Stimulated activated CD4-positive, alpha-beta T cell treated with anti-CD3 and anti-CD28 coated beads, Interleukin-1b, Interleukin-23, amount 100 ng/mL, for 1 hour (primary cell): ENCODE data around the gene CIBAR2.

Experiments
- DNase-seq, 2 donors: peaks; one replicate each; pipeline ENCODE4 v3.0.0-alpha.2; 2020; ENCODE audit warnings: low read depth in 2 of 2

The CIBAR2 gene

DNA sequence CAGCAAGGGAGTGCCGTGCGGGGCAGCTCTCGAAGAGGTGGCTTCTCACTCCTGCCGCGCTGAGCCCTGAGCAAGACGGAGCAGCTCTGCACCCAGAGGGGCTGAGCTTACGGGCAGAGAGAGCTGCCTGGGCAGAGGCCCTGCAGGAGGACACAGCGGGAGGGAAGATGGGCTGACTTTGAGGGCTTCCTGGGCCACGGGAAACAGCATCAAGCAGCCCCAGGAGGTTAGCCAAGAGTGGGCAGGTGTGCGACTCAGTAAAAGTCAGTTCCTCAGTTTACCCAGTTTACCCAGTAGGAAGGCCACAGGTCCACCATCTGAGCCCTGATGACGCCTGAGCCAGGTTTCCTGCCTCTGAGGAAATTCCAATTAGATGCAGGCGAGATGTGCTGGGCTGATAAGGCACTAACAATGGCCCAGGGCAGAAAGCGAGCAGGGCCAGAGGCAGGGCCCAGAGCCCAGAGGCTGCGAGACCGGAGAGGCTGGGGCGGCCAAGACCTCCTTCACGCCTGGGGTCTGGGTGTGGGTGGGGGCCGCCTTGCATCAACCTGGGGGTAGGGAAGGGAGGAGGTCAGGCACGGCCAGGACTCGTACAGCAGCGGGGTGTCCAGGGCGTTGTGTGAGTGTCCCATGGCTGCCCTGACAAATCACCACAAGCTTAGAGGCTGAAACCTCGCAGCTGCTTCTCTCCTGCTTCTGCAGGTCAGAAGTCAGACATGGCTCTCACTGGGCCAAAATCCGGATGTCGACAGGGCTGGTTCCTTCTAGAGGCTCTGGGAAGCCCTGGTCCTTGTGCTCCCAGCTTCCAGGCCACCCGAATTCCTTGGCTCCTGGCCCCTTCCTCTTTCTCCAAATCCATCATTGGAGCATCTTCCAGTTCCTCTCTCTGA is 32.0 kb upstream of the CIBAR2 start:
- DNase-seq: no peak

DNA sequence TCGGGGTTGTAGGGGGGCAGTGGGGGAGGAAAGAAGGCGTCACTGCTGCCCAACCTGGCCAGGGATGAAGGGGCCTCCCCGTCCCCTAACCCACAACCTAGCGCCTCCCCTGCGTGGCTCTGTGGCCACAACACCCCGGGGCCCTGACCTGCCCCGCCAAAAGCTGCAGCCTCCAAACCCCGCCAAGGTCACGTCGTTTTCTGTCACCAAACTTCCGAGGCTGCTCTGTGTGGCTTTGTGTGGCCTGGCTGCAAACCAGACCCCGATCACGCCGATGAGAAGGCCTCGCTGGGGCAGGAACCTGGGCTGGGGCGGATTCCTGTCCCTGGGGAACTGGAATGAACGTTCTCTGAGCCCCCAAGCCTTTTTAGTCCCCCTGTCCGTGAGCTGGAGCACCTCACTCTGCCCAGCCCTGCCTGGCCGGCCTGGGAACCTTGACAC is 30.5 kb upstream of the CIBAR2 start:
- no peak for DNase-seq

DNA sequence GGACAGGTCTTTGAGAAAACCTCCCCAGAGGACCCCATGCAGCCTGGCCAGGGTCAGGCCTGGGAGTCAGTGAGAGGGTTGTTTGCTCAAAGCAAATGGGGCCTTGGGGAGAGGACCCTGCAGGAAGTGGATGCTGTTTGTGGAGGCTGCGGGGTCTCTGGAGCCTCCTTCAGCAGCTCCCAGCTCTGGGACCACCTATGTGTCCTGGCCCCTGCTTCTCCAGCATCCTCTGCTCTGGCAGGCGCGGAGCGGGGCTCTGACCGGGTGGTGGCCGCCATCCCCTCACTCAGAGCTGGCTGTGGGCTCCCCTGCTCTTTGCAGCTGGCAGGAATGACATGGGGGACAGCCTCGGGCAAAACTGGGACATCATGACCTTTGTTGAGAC is 29.8 kb upstream of the CIBAR2 start:
- DNase-seq: no peak

DNA sequence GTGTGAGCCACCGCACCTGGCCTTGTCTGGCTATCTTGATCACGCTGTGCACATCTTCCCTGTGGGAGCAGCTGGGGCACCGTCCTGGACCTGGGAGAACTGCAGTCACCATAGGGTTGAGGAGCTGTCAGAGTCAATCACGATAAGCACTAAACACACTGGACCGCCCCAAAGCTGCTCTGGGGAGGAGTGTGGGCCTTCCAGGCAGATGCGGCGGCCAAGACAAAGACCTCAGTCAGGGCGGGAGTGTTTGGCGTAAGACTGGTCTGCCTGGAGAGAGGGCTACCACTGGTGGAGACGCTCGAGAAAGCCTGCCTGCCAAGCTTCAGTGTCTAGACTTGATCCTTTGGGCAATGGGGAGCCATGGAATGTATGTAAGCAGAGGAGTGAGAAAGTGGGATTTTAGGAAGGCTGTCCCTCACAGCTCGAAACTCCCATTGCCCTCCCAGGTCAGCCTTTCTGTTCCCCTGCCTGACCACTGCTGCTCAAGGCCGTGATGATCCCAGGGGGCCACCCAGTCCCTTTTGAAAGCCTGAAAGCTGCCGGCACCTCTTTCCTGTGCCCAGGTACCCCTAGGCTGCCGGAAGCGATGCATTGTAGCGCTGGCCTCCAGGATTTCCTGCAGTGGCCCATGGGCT is 29.3 kb upstream of the CIBAR2 start:
- no peak for DNase-seq

DNA sequence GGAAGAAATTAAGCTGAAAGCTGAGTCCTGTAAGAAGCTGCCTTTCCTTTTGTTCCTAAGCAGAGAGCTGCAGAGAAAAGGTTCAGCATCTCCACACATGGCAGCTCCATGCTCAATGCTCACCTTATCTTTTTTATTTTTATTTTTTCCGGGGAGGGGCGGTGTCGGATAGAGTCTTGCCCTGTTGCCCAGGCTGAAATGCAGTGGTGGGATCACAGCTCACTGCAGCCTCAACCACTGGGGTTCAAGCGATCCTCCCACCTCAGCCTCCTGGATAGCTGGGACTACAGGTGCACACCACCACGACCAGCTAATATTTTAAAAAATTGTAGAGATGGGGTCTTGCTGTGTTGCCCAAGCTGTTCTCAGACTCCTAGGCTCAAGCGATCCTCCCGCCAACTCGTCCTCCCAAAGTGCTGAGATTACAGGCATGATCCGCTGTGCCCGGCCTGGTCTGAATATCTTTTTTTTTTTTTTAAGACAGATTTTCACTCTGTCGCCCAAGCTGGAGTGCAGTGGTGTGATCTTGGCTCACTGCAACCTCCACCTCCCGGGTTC is 28.3 kb upstream of the CIBAR2 start:
- DNase-seq: no peak

DNA sequence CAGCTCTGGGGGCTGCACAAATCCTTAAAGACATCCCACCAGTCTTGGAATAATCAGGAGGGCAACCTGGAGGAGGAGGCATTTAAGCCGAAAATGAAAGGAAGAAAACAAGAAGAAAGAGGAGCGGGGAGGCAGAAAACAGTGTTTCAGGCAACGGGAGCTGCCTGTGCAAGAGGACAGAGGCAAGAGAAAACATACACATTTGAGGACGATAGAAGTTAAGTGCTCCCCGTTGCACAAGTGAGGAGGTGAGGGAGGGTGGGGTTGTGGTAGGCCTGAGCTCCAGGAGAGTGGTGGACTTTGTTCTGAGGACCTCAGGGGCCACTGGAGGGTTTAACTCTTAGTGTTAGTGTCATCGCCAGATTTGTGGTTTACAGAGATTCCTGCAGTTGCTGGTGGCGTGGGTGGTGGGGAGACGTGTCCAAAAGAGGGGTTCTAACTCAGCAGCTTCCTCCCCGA is 27.6 kb upstream of the CIBAR2 start:
- DNase-seq: no peak

DNA sequence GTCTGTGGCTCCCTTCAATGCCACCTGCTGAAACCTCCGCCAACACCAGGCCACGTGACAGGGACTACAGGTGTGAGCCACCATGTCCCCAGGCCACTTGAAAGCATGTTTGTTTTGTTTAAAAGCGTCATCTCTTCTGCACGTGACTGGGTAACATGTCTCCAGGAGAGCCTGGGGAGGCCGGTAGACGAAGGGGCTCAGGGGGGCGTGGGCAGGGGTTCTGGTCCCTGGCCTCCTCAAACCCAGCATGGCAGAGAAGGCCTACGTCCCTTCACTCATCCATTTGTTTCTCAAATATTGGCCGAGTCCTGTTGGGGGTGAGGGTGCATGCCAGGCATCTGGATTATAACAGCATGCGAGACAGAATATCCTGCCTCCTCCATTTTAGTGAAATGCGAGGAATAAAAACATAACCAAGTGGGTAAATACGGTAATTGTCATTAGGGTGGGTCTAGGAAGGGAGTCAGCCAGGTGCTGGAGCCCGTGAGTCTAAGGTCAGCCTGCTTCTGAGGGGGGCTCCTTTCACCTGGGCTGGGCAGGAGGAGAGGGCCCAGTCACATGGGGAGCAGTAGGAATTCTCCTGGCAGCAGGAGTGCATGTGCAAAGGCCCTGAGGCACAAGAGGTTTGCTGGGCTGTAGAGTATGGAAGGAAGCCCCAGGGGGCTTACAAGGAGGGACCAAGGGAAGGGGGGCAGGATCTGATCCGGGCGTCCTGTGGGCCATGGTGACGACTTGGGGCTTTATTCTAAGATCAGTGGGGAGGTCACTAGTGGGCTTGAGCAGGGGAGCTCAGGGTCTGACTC is 26.8 kb upstream of the CIBAR2 start:
- no peak for DNase-seq

DNA sequence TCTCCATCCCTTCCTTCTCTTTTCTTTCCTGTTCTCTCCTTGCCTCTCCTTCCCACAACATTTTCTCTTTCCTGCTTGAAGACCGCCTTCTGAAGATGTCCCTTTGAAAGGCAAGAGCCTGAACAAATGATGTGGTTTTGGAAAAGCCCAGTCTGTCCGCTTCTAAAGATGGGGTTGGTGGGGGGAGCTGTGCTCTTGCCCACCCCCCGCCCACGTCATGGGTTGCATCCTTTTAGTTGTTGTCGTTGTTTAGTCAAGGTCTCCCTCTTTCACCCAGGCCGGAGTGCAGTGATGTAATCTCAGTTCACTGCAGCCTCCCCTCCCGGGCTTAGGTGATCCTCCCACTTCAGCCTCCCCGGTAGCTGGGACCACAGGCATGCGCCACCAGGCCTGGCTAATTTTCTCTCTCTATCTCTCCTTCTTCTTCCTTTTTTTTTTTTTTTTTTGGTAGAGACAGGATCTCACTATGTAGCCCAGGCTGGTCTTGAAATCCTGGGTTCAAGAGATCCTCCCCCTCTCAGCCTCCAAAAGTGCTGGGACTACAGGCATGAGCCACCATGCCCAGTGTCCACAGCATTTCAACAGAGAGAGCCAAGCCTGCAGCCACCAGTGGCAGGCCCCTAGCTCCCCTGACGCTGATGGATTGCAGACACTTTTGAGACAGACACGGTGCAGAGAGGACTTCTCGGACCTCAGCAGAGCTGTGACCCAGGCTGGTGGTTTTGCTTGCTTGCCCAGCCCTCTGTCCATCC is 26.0 kb upstream of the CIBAR2 start:
- no peak for DNase-seq

DNA sequence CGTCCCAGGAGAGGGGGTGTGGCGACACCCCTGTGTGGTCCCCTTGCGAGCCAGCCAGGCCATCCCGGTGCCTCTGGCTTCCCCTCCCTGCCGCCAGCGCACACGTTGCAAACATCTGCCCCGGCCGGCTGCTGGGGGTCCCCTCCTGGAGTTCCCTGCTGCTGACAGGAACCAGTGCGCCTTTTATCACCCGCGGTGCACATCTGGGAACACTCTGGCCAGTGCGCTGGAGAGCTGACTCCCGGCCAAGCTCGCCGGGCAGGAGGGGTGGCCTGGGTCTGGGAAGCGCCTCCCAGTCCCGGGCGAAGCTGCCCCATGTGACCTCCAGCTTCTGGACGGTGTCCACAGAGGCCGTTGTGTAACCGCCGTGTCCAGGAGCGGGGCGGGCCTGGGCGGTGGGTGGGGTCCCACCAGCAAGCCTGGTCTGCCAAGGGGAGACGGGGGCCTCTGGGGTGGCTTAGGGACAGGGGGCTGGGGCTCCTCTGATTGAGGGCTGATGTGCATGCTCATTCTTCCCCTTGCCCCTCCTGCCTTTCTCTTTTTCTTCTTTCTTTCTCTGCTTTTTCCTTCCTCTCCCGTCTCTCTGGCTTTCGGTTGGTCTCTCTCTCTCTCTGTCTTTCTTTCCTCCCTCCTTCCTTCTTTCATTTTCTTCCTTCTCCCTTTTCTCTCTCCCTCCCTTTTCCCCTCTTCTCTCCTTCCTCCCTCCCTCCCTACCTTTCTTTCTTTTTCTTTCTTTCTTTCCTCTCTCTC is 25.2 kb upstream of the CIBAR2 start:
- DNase-seq: no peak

DNA sequence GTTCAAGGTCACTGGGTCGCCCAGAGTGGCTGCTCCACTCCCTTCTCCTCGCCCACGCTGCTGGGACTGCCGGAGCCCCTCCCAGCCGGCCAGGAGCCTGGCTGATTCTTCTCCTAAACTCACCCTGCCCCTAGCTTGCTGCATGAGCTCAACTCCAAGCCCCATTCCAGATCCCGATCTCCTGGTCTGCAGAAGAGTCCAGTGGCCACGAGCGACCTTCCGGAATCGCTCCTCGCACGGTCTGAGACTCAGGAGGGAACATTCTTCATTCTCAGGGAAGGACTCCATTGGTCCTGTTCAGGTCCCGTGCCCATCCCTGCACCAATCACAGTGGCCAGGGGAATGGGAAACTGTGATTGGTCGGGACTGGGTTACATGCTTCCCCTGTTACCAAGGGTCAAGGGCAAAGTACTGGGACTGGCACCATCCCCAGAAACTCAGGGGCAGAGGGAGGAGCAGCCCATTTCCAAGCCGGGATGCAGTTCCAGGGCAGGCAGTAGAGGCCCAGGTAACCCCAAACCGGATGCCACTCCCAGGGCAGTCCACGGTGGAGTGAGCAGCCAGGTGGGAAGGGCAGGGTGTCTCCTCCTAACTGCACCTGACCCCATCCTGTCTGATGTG is 24.5 kb upstream of the CIBAR2 start:
- no peak for DNase-seq

DNA sequence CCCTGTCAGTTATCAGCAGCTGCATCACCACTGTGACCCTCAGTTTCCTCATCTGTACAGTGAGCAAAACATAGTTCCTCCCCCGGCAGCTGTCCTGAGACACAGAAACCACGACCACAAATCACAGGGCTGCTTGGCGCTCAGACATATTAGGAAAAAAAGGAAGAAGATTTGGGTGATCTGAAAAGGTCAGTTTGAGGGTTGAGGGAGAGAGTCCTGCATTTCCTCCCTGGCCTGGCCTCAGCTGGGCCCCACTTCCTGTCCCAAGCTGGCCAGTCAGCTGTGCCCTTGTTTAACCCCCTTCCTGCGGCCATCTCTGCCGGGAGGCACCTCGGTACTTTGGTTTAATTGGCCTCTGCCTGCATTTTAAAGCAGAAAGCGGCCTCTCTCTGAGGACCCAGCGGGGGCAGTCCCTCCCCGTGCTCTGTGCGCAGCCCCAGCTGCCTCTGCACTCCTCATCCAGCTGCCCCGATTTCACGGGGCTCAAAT is 24.0 kb upstream of the CIBAR2 start:
- no peak for DNase-seq

DNA sequence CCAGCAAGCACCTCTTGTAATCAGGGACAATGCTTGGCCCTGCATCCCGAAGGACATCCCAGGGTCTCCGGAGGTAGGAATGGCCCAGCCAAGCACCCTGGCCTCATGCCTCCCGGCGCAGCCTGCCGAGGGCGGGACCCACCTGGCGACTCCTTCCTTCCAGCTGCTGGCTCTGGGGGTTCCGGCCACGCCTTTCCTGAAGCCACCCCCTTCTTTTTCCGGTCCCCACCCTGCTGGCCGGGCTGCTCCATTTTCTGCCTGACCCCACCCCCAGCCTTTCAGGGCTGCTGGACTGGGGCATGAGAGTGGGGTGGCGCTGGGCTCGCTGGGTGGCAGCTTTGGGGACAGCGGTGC is 22.5 kb upstream of the CIBAR2 start:
- DNase-seq: no peak

DNA sequence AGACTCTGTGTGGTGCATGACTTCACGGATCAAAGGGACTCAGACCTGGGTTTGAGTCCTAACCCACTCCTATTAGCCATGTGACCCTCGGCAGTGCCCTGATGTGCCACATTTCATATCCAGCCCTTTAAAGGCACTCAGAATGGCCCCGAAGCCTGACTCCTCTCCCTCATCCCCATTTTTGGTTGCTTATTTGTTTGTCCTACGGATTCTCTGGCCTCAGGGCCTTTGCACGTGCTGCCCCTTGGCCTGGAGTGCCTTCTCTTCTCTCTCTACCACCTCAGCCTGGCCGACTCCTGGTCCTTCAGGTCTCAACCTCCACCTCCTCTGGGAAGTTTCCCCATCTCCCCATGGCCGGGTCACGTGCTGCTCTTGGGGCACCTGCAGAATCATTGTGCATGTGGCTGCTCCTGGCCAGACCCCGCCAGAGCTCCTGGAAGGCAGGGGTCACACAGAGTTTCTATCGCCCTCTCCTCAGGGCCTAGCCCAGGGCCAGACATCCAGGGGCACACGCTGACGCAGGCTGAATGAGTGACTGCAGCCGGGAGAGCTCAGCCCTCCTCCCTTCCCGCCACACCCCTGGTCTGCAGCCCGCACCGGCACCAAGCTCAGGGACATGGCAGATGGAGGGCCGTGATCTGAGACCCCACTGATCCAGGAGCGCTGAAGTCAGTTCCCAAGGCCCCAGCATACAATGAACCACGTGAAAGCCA is 22.0 kb upstream of the CIBAR2 start:
- DNase-seq: no peak

DNA sequence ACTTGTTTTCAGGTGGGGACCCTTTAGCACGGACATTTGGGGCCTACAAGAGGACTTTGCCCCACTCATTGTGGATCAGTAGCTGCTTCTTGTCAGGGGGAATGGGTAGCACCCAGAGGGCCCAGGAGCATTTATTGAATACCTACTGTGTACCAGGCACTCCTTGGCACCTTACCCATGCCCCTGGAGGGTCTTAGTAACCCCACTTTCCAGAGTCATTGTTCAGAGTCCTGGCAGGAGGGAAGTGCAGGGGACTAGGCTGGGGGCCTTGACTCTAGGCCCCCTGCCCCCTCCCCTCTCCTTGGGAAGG is 21.0 kb upstream of the CIBAR2 start:
- no peak for DNase-seq

DNA sequence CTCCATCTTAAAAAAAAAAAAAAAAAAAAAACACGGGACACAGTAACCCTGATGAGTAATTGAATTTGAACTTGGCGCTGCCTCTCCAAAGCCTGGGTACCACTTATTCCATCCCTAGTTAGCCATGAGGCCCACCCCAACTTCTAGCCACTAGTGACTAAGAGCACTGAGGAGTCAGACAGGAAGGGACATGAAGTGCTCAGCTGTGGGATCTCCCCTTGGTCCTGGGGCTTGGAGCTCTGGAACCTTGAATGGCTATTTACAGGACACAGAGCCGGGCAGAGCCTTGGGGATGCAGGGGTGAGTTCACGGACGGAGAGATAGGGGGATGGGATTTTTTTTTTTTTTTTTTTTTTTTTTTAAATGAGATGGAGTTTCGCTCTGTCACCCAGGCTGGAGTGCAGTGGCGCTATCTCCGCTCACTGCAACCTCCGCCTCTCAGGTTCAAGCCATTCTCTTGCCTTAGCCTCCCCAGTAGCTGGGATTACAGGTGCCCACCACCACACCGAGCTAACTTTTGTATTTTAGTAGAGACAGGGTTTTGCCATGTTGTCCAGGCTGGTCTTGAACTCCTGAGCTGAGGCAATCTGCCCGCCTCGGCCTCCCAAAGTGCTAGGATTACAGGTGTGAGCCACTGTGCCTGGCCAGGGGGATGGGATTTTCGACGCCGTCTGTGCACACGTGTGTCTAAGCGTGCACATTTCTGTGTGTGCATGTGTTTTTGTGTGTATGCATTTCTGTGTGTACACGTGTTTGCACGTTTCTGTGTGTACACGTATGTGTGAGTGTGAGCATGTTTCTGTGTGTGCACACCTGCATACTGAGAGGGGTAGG is 20.4 kb upstream of the CIBAR2 start:
- DNase-seq: no peak

DNA sequence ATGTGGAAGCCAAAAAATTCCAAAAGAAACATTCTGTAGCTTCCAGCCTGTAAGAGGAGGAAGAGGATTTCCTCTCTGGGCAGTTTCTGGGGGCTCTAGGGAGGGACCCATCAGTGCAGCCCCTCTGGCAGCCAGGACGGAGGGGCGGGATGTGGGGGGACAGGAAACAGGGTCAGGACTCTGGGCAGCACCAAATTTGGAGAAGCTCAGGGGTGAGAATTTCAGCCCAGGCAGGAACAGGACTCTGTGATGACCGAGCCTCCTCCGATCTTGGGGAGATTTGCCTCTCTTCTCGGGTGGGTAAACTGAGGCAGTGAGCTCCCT is 18.4 kb upstream of the CIBAR2 start:
- no peak for DNase-seq

DNA sequence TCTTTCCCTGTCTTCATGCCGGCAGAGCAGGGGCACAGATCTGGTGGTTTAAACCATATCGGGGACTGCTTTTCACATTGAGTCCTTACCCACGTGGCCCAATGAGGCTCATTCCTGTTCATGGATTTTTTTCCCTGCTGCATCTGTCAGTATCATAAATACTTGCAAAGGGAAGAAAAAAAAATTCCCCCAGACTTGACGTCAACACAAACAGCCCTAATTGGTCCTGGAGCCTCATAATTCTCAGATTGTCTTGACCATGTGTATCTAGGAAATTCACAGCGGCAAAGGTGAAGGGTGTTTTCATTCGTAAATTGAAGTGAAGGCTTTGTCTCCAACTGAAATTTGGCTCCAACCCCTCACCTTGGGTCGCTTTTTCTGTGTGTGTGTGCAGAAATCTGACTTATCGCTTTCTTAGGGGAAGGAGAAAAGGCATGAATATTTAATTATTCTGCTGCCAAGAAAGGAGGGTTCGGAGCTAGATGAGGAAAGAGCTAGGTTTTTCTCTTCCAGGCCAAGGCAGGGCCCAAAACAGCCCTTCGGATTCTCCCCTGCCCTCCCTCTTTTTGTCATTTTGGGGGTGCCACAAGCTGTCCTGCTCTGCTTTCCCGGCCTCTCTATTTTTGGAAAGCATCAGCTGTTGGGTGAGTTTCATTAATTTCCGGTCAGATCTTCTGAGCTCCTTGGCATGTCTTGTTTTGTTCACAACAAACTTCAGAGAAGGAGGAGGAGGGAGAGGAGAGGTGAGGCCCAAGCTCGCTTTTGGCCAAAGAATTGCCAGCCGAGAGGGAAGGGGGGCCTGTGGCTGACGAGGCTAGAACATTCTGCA is 17.8 kb upstream of the CIBAR2 start:
- DNase-seq: no peak
